Endodermal cell (in vitro differentiated cells): ENCODE data around the gene GLRA3. TPM values are rescaled to one million over a fixed set of nuclear protein-coding genes. Genes with fewer than 3 reads are reported as not detected.

Experiments
- DNase-seq: peaks from one replicate; pipeline ENCODE4 v3.0.0-alpha.2; 2017
- H3K27ac ChIP-seq: 2 replicates; pipeline ENCODE4 v1.5.1; 2013; ENCODE audit warnings: mild to moderate bottlenecking, low read depth, low read length, moderate library complexity
- H3K27me3 ChIP-seq: 2 replicates; pipeline ENCODE4 v1.6.1; 2013; ENCODE audit warnings: mild to moderate bottlenecking, low read length, moderate library complexity; ENCODE audit not compliant: insufficient read depth, control insufficient read depth, poor library complexity, severe bottlenecking
- H3K36me3 ChIP-seq: 2 replicates; pipeline ENCODE4 v1.7.0; 2013; ENCODE audit warnings: mild to moderate bottlenecking, low read length, moderate library complexity; ENCODE audit not compliant: control insufficient read depth, insufficient read depth
- H3K4me1 ChIP-seq: one replicate; pipeline ENCODE4 v1.7.0; 2013; ENCODE audit warnings: low read length; ENCODE audit not compliant: control insufficient read depth, insufficient read depth
- H3K4me3 ChIP-seq: 2 replicates; pipeline ENCODE4 v1.5.1; 2013; ENCODE audit warnings: mild to moderate bottlenecking, low read length, moderate library complexity
- H3K9ac ChIP-seq: 2 replicates; pipeline ENCODE4 v1.6.1; 2013; ENCODE audit warnings: mild to moderate bottlenecking, low read length, moderate library complexity; ENCODE audit not compliant: poor library complexity, severe bottlenecking; ENCODE audit errors: extremely low read depth
- H3K9me3 ChIP-seq: 2 replicates; pipeline ENCODE4 v1.6.1; 2013; ENCODE audit warnings: mild to moderate bottlenecking, low read length, moderate library complexity; ENCODE audit not compliant: control insufficient read depth
- H3K27ac Mint-ChIP-seq: 2 replicates; pipeline ENCODE4 v1.8.0; 2020; ENCODE audit warnings: mixed read lengths
- H3K27me3 Mint-ChIP-seq: 2 replicates; pipeline ENCODE4 v1.8.0; 2021; ENCODE audit warnings: mild to moderate bottlenecking, mixed read lengths; ENCODE audit not compliant: insufficient read depth
- H3K36me3 Mint-ChIP-seq: 2 replicates; pipeline ENCODE4 v1.8.0; 2020; ENCODE audit warnings: low read depth, mixed read lengths
- H3K4me1 Mint-ChIP-seq: 2 replicates; pipeline ENCODE4 v1.8.0; 2020; ENCODE audit warnings: mixed read lengths
- H3K4me3 Mint-ChIP-seq: 2 replicates; pipeline ENCODE4 v1.8.0; 2020; ENCODE audit warnings: mild to moderate bottlenecking, moderate library complexity, mixed read lengths
- H3K9me3 Mint-ChIP-seq: 2 replicates; pipeline ENCODE4 v1.8.0; 2020; ENCODE audit warnings: mild to moderate bottlenecking, mixed read lengths
- CTCF ChIP-seq: fragments of 200-600 bp; sonication (generic); conservative IDR thresholded peaks from 2 replicates; pipeline ENCODE4 v1.5.0; 2021; ENCODE audit warnings: antibody characterized with exemption, mild to moderate bottlenecking
- WGBS, 2 experiments: methylation state at CpG; one replicate each; pipeline versions ENCODE4 v1.1.5 to v1.1.7; 2013; ENCODE audit warnings: missing lambda C conversion rate in 2 of 2, mixed read lengths in 1 of 2; ENCODE audit not compliant: insufficient coverage in 1 of 2, insufficient read length in 1 of 2; 5-methylcytosine and 5-hydroxymethylcytosine counted together
- total RNA-seq, 2 donors: library from RNA; stranded (reverse); fragmentation: NEBNext Ultra II Directional in 1 of 2; extraction: Animal tissue kit (Norgen Biotek cat#: 25700) in 1 of 2; gene quantifications; 2 replicates in 1 of 2; 3 replicates in 1 of 2; pipeline ENCODE4 v1.2.1, GENCODE V29; 2021

GLRA3 gene
- total RNA-seq, 2 donors from 2014 or later, result 0.11 TPM; not detected in 1

- H3K27ac Mint-ChIP-seq, result no peak overlapping the region
- H3K27me3 Mint-ChIP-seq, result no peaks in the 10 kb centered on the region
- Histone ChIP-seq H3K9ac (no peak overlapping the region), H3K27ac (no peak overlapping the region), H3K36me3 (no peaks in the 10 kb centered on the region), H3K4me3 (no peak overlapping the region), H3K4me1 (no peaks in the 10 kb centered on the region), H3K9me3 (no peaks in the 10 kb centered on the region), H3K27me3 (no peaks in the 10 kb centered on the region)
- WGBS, 2 experiments, result 89 to 94% methylated on average over 2 of the region's 2 CpGs
- H3K4me3 Mint-ChIP-seq, result no peak overlapping the region
- H3K4me1 Mint-ChIP-seq, result no peaks in the 10 kb centered on the region
- no peak for TF ChIP-seq CTCF
- no peak for DNase-seq
- no peaks in the 10 kb centered on the region for H3K36me3 Mint-ChIP-seq
- no peaks in the 10 kb centered on the region for H3K9me3 Mint-ChIP-seq
These were observed 77.0 kb downstream of the GLRA3 start for GRCh38 chr4:174752026-174752425.

GRCh38 chr4:174749091-174749490 is 80.0 kb downstream of the GLRA3 start:
- Histone ChIP-seq H3K27me3 (no peaks in the 10 kb centered on the region), H3K4me1 (no peaks in the 10 kb centered on the region), H3K9ac (no peak overlapping the region), H3K27ac (no peak overlapping the region), H3K36me3 (no peaks in the 10 kb centered on the region), H3K9me3 (no peaks in the 10 kb centered on the region), H3K4me3 (no peak overlapping the region)
- Mint-ChIP-seq H3K27ac (no peak overlapping the region), H3K9me3 (peaks cover 2% of the 10 kb centered on the region), H3K36me3 (no peaks in the 10 kb centered on the region), H3K4me3 (no peak overlapping the region), H3K27me3 (no peaks in the 10 kb centered on the region), H3K4me1 (no peaks in the 10 kb centered on the region)
- no peak for TF ChIP-seq CTCF
- 87 to 90% methylated on average over 2 to 3 of the region's 3 CpGs for WGBS, 2 experiments
- no peak for DNase-seq

GRCh38 chr4:174746710-174747109 is 82.3 kb downstream of the GLRA3 start:
- no peaks in the 10 kb centered on the region for H3K36me3 ChIP-seq
- no peak for TF ChIP-seq CTCF
- no peak overlapping the region for H3K27ac Mint-ChIP-seq
- no peaks in the 10 kb centered on the region for H3K4me1 ChIP-seq
- no peak for DNase-seq
- H3K4me3 Mint-ChIP-seq, result no peak overlapping the region
- no peak overlapping the region for H3K4me3 ChIP-seq
- H3K27me3 Mint-ChIP-seq, result no peaks in the 10 kb centered on the region
- H3K9me3 ChIP-seq, result no peaks in the 10 kb centered on the region
- no peaks in the 10 kb centered on the region for H3K4me1 Mint-ChIP-seq
- H3K27me3 ChIP-seq, result no peaks in the 10 kb centered on the region
- no peak overlapping the region for H3K9ac ChIP-seq
- peaks cover 2% of the 10 kb centered on the region for H3K9me3 Mint-ChIP-seq
- WGBS, 2 experiments, result 100% methylated on average over 1 of the region's 2 CpGs; no CpG with 5 or more reads in 1 of the 2 experiments
- no peaks in the 10 kb centered on the region for H3K36me3 Mint-ChIP-seq
- H3K27ac ChIP-seq, result no peak overlapping the region
